Trophoblast cell (in vitro differentiated cells and primary cell): ENCODE results near the gene DHX30.

Source experiments
- DNase-seq, 2 donors: peaks; one replicate each; pipeline ENCODE4 v3.0.0-alpha.2; 2016
- H2AFZ ChIP-seq: 2 replicates; pipeline ENCODE4 v1.6.1; 2013; ENCODE audit warnings: low read length, moderate library complexity, mild to moderate bottlenecking; ENCODE audit not compliant: insufficient read depth, poor library complexity
- H2AK5ac ChIP-seq: 2 replicates; pipeline ENCODE4 v1.6.1; 2013; ENCODE audit warnings: mild to moderate bottlenecking, low read length
- H2BK120ac ChIP-seq: 2 replicates; pipeline ENCODE4 v1.6.1; 2013; ENCODE audit warnings: low read length, mild to moderate bottlenecking, moderate library complexity; ENCODE audit not compliant: insufficient read depth, poor library complexity
- H2BK12ac ChIP-seq: 2 replicates; pipeline ENCODE4 v1.6.1; 2013; ENCODE audit warnings: mild to moderate bottlenecking, low read length, moderate library complexity
- H2BK5ac ChIP-seq: 2 replicates; pipeline ENCODE4 v1.6.1; 2013; ENCODE audit warnings: low read length, low read depth, moderate library complexity, mild to moderate bottlenecking; ENCODE audit not compliant: poor library complexity
- H3K14ac ChIP-seq: 2 replicates; pipeline ENCODE4 v1.6.1; 2013; ENCODE audit warnings: mild to moderate bottlenecking, low read length
- H3K18ac ChIP-seq: 2 replicates; pipeline ENCODE4 v1.6.1; 2013; ENCODE audit warnings: mild to moderate bottlenecking, low read length
- H3K23ac ChIP-seq: 2 replicates; pipeline ENCODE4 v1.6.1; 2013; ENCODE audit warnings: low read length
- H3K27ac ChIP-seq: 2 replicates; pipeline ENCODE4 v1.5.1; 2013; ENCODE audit warnings: low read depth, mild to moderate bottlenecking, inconsistent platforms, low read length, moderate library complexity
- H3K27me3 ChIP-seq: 2 replicates; pipeline ENCODE4 v1.6.1; 2013; ENCODE audit warnings: inconsistent platforms, mild to moderate bottlenecking, low read length, moderate library complexity; ENCODE audit not compliant: insufficient read depth
- H3K36me3 ChIP-seq, 2 experiments: 1 replicate in 1 of 2; 2 replicates in 1 of 2; pipeline ENCODE4 v1.6.1; 2013; ENCODE audit warnings: low read length in 2 of 2, mild to moderate bottlenecking in 2 of 2, moderate library complexity in 1 of 2; ENCODE audit not compliant: insufficient read depth in 2 of 2, control insufficient read depth in 1 of 2
- H3K4ac ChIP-seq: 2 replicates; pipeline ENCODE4 v1.6.1; 2013; ENCODE audit warnings: low read depth, mild to moderate bottlenecking, low read length, moderate library complexity
- H3K4me1 ChIP-seq, 2 experiments: 1 replicate in 1 of 2; 2 replicates in 1 of 2; pipeline ENCODE4 v1.6.1; 2013; ENCODE audit warnings: low read length in 2 of 2, mild to moderate bottlenecking in 2 of 2, moderate library complexity in 1 of 2; ENCODE audit not compliant: insufficient read depth in 2 of 2, control insufficient read depth in 1 of 2
- H3K4me2 ChIP-seq: 2 replicates; pipeline ENCODE4 v1.6.1; 2013; ENCODE audit warnings: inconsistent platforms, mild to moderate bottlenecking, low read length, moderate library complexity
- H3K4me3 ChIP-seq: 2 replicates; pipeline ENCODE4 v1.5.1; 2013; ENCODE audit warnings: mild to moderate bottlenecking, low read depth, low read length, inconsistent platforms
- H3K79me1 ChIP-seq: one replicate; pipeline ENCODE4 v1.6.1; 2013; ENCODE audit warnings: low read length
- H3K79me2 ChIP-seq: 2 replicates; pipeline ENCODE4 v1.6.1; 2013; ENCODE audit warnings: low read length, mild to moderate bottlenecking; ENCODE audit not compliant: control insufficient read depth, insufficient read depth, poor library complexity
- H3K9ac ChIP-seq: 2 replicates; pipeline ENCODE4 v1.6.1; 2013; ENCODE audit warnings: mild to moderate bottlenecking, low read length
- H3K9me3 ChIP-seq: 2 replicates; pipeline ENCODE4 v1.6.1; 2013; ENCODE audit warnings: low read depth, mild to moderate bottlenecking, control low read depth, inconsistent platforms, low read length; ENCODE audit not compliant: insufficient read depth
- H4K12ac ChIP-seq: 2 replicates; pipeline ENCODE4 v1.6.1; 2013; ENCODE audit warnings: low read depth, mild to moderate bottlenecking, low read length, moderate library complexity
- H4K8ac ChIP-seq: 2 replicates; pipeline ENCODE4 v1.6.1; 2013; ENCODE audit warnings: low read depth, mild to moderate bottlenecking, low read length, moderate library complexity
- H4K91ac ChIP-seq: one replicate; pipeline ENCODE4 v1.6.1; 2013; ENCODE audit warnings: low read depth, mild to moderate bottlenecking, low read length, moderate library complexity
- WGBS: extraction: QIAGEN DNeasy Blood & Tissue Kit; methylation state at CpG from one replicate; pipeline ENCODE4 v1.1.7; 2013; ENCODE audit warnings: missing lambda C conversion rate; ENCODE audit not compliant: insufficient read length, insufficient coverage; ENCODE audit errors: extremely low coverage; 5-methylcytosine and 5-hydroxymethylcytosine counted together

Gene DHX30

DNA sequence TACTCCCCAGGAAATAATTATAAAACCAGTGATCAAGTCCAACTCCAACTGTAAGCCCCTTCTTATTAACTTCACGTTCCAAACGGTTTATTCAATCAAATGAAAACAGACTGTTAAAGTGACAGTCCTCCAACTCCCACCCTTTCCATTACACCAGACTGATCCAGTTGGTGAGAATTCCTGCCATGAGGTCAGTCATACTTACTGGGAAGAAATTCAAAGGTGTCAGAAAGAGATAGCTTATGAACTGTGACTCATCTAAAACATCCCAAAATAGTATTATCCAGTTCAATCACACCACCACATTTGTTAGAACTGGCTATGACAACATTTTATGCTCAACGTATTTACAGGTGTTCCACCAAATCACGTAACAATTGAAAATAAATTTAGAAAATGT is 40.7 kb upstream of the DHX30 start:
- H3K14ac ChIP-seq: no peak overlapping the region
- H2BK120ac ChIP-seq: no peak overlapping the region
- H3K4me3 ChIP-seq: no peak overlapping the region
- no CpG with 5 or more reads among the region's 4 CpGs for WGBS
- H3K9ac ChIP-seq: no peak overlapping the region
- H2BK12ac ChIP-seq: no peak overlapping the region
- DNase-seq: no peak
- no peak overlapping the region for H2AFZ ChIP-seq
- no peaks in the 10 kb centered on the region for H3K4me1 ChIP-seq
- no peaks in the 10 kb centered on the region for H3K79me1 ChIP-seq
- H3K4ac ChIP-seq: no peak overlapping the region
- no peak overlapping the region for H4K12ac ChIP-seq
- H3K27me3 ChIP-seq: no peaks in the 10 kb centered on the region
- no peak overlapping the region for H2BK5ac ChIP-seq
- peaks cover 4% of the 10 kb centered on the region for H3K79me2 ChIP-seq
- H3K23ac ChIP-seq: no peak overlapping the region
- no peak overlapping the region for H4K8ac ChIP-seq
- no peak overlapping the region for H2AK5ac ChIP-seq
- H3K27ac ChIP-seq: no peak overlapping the region
- H3K4me2 ChIP-seq: no peak overlapping the region
- peaks cover 12 to 26% of the 10 kb centered on the region in 2 experiments for H3K36me3 ChIP-seq
- H3K18ac ChIP-seq: no peak overlapping the region
- no peak overlapping the region for H4K91ac ChIP-seq
- H3K9me3 ChIP-seq: no peaks in the 10 kb centered on the region

DNA sequence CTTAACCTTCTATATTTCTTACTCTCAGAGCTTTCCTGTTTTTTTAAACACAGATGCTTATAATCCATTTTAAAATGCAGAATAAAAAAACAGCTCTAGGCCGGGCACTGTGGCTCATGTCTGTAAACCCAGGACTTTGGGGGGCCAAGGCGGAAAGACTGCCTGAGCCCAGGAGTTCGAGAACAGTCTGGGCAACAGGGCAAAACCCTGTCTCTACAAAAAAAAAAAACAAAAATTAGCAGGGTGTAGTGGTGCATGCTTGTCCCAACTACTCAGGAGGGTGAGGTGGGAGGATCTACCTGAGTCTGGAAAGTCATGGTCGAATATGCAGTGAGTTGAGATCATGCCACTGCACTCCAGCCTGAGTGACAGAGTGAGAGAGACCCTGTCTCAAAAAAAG is 36.8 kb upstream of the DHX30 start:
- H3K27ac ChIP-seq: no peak overlapping the region
- H4K91ac ChIP-seq: no peak overlapping the region
- H3K79me1 ChIP-seq: no peaks in the 10 kb centered on the region
- no peak overlapping the region for H3K4me3 ChIP-seq
- H3K9ac ChIP-seq: no peak overlapping the region
- H3K14ac ChIP-seq: no peak overlapping the region
- H2AK5ac ChIP-seq: no peak overlapping the region
- no peak overlapping the region for H2AFZ ChIP-seq
- no peaks in the 10 kb centered on the region for H3K79me2 ChIP-seq
- no peak for DNase-seq
- H2BK5ac ChIP-seq: no peak overlapping the region
- no peaks in the 10 kb centered on the region for H3K27me3 ChIP-seq
- no peak overlapping the region for H2BK120ac ChIP-seq
- H3K9me3 ChIP-seq: no peaks in the 10 kb centered on the region
- no peak overlapping the region for H4K8ac ChIP-seq
- H3K36me3 ChIP-seq: peaks cover 20 to 24% of the 10 kb centered on the region in 2 experiments
- H3K23ac ChIP-seq: no peak overlapping the region
- no CpG with 5 or more reads among the region's 4 CpGs for WGBS
- H3K18ac ChIP-seq: no peak overlapping the region
- H3K4me1 ChIP-seq: no peaks in the 10 kb centered on the region
- H3K4me2 ChIP-seq: no peak overlapping the region
- H3K4ac ChIP-seq: peak overlapping the region; percentile 79
- H2BK12ac ChIP-seq: no peak overlapping the region
- H4K12ac ChIP-seq: no peak overlapping the region

DNA sequence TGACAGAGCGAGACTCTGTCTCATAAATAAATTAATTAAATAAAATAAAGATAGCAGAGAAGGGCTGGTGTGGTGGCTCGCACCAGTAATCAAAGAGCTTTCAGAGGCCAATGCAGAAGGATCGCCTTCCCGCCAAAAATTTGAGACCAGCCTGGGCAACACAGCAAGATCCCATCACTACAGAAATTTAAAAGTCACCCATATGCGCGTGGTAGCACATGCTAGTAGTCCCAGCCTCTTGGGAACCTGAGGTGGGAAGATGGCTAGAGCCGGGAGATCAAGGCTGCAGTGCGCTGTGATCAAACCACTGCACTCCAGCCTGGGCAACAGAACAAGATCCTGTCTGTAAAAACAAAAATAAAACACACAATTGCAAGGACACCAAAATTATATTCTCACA is 30.9 kb upstream of the DHX30 start:
- Histone ChIP-seq H3K18ac (no peak overlapping the region), H2BK120ac (no peak overlapping the region), H2AFZ (no peak overlapping the region), H3K9ac (no peak overlapping the region), H3K9me3 (peaks cover 2% of the 10 kb centered on the region), H3K79me1 (no peaks in the 10 kb centered on the region), H2BK5ac (no peak overlapping the region), H3K14ac (no peak overlapping the region), H2AK5ac (no peak overlapping the region), H4K8ac (no peak overlapping the region), H3K4me1 (no peaks in the 10 kb centered on the region), H2BK12ac (no peak overlapping the region), H3K4ac (peak overlapping the region; percentile 16), H3K4me3 (no peak overlapping the region), H3K23ac (no peak overlapping the region), H3K4me2 (no peak overlapping the region), H3K27ac (no peak overlapping the region), H3K27me3 (no peaks in the 10 kb centered on the region), H4K12ac (no peak overlapping the region), H4K91ac (no peak overlapping the region), H3K79me2 (peaks cover 18% of the 10 kb centered on the region), H3K36me3 (peaks cover 27 to 28% of the 10 kb centered on the region in 2 experiments)
- no peak for DNase-seq
- WGBS: no CpG with 5 or more reads among the region's 8 CpGs

DNA sequence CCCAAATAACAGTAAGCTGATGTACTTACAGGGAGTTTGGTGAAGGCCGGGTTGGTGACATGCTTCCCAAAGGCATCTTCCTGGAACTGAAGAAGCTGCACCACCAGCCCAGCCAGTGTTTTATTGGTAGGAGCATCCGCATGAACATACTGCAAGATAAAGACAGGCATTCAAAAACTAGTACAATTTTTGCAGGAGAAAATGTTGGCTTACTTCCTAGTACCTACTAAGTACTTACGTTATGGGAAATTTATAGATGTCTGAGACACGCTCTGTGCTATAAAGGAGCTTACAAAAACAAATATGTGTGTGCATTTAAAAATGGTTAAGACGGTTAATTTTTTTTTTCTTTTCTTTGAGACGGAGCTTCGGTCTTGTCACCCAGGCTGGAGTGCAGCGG is 30.1 kb upstream of the DHX30 start:
- no peak overlapping the region for H3K9ac ChIP-seq
- peaks cover 22% of the 10 kb centered on the region for H3K79me2 ChIP-seq
- H3K14ac ChIP-seq: no peak overlapping the region
- H3K4me1 ChIP-seq: no peaks in the 10 kb centered on the region
- H3K18ac ChIP-seq: no peak overlapping the region
- no peak overlapping the region for H3K27ac ChIP-seq
- H3K23ac ChIP-seq: no peak overlapping the region
- H2BK12ac ChIP-seq: no peak overlapping the region
- no peak overlapping the region for H2AFZ ChIP-seq
- H3K4me3 ChIP-seq: no peak overlapping the region
- H2AK5ac ChIP-seq: no peak overlapping the region
- no peak overlapping the region for H2BK5ac ChIP-seq
- peak overlapping the region; percentile 69 for H3K4ac ChIP-seq
- H2BK120ac ChIP-seq: no peak overlapping the region
- H3K9me3 ChIP-seq: peaks cover 2% of the 10 kb centered on the region
- no peaks in the 10 kb centered on the region for H3K27me3 ChIP-seq
- DNase-seq: no peak
- H4K8ac ChIP-seq: no peak overlapping the region
- no peak overlapping the region for H4K91ac ChIP-seq
- H3K36me3 ChIP-seq: peaks cover 27% of the 10 kb centered on the region in 2 experiments
- H4K12ac ChIP-seq: no peak overlapping the region
- no CpG with 5 or more reads among the region's 8 CpGs for WGBS
- H3K79me1 ChIP-seq: no peaks in the 10 kb centered on the region
- no peak overlapping the region for H3K4me2 ChIP-seq
